Measurements from ENCODE around the gene MKRN2. TPM values are rescaled to one million over a fixed set of nuclear protein-coding genes. Genes with fewer than 3 reads are reported as not detected.
A peak's percentile ranks its signal among the peaks of the same experiment; 100 is the strongest.
"Not testable (repeated sequence)": the region's sequence is repeated elsewhere in the genome, so short reads cannot be mapped to it uniquely, and the experiment has no call there.

Gene MKRN2
- total RNA-seq, 1 donor from 2014 or later, result 34.2 TPM

DNA sequence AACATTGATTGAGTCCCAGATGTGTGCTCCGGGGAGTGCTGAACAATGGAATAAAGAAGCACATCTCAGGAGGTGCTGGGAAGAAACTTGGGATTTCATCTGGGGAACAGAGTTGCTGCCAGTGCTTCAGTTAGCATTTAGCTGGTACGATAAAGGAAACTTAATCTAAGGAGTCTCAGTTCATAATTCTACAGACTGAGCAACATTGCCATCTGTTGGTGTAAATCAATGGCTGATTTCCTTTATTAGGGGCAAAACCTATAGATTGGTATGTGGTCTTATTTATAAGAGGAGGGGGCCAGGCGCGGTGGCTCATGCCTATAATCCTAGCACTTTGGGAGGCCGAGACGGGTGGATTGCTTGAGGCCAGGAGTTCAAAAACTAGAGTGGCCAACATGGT is 20.5 kb upstream of the MKRN2 start:
- H3K4me3 ChIP-seq (ENCODE audit: low read depth, low read length), result no peak overlapping the region
- TF ChIP-seq, protein P1, sequence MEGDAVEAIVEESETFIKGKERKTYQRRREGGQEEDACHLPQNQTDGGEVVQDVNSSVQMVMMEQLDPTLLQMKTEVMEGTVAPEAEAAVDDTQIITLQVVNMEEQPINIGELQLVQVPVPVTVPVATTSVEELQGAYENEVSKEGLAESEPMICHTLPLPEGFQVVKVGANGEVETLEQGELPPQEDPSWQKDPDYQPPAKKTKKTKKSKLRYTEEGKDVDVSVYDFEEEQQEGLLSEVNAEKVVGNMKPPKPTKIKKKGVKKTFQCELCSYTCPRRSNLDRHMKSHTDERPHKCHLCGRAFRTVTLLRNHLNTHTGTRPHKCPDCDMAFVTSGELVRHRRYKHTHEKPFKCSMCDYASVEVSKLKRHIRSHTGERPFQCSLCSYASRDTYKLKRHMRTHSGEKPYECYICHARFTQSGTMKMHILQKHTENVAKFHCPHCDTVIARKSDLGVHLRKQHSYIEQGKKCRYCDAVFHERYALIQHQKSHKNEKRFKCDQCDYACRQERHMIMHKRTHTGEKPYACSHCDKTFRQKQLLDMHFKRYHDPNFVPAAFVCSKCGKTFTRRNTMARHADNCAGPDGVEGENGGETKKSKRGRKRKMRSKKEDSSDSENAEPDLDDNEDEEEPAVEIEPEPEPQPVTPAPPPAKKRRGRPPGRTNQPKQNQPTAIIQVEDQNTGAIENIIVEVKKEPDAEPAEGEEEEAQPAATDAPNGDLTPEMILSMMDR (conservative IDR thresholded peaks at IDR 0.05; ENCODE audit: low read depth, low read length), result peak; percentile 10
- DNase-seq (ENCODE audit: low read depth), result no peak

DNA sequence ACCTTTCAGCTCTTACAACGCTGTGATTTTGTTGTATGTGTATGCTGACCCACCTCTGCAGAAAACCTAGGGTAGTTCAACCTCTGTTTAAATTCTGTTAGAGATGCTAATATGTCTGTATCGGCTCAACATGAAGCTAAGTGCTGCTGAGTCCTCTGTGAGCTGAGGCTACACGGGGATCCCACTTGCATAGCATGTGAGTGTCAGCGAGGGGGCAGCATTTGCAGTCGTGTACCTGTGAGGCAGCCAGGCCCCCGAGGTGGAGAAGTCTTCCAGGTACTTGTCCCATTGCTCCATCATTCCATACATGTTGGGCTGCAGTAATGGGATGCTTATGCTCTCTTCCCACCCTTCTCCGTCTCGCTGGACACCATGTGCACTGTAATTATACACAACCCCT is 15.3 kb upstream of the MKRN2 start:
- DNase-seq (ENCODE audit: low read depth), result no peak
- H3K4me3 ChIP-seq (ENCODE audit: low read depth, low read length), result no peak overlapping the region
- TF ChIP-seq, protein P1 (conservative IDR thresholded peaks at IDR 0.05; ENCODE audit: low read depth, low read length), result peak; percentile 40

DNA sequence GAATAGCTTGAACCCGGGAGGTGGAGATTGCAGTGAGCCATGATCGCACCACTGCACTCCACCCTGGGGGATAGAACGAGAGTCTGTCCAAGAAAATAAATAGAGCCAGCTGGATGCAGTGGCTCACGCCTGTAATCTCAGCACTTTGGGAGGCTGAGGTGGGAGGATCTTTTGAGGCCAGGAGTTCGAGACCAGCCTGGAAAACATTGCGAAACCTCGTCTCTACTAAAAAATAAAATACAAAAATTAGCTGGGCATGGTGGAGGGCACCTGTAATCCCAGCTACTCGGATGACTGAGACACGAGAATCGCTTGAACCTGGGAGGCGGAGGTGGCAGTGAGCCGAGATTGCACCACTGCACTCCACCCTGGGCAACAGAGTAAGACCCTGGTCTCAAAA is 13.4 kb upstream of the MKRN2 start:
- not testable (repeated sequence) for H3K4me3 ChIP-seq (ENCODE audit: low read depth, low read length); DNase-seq (ENCODE audit: low read depth)

DNA sequence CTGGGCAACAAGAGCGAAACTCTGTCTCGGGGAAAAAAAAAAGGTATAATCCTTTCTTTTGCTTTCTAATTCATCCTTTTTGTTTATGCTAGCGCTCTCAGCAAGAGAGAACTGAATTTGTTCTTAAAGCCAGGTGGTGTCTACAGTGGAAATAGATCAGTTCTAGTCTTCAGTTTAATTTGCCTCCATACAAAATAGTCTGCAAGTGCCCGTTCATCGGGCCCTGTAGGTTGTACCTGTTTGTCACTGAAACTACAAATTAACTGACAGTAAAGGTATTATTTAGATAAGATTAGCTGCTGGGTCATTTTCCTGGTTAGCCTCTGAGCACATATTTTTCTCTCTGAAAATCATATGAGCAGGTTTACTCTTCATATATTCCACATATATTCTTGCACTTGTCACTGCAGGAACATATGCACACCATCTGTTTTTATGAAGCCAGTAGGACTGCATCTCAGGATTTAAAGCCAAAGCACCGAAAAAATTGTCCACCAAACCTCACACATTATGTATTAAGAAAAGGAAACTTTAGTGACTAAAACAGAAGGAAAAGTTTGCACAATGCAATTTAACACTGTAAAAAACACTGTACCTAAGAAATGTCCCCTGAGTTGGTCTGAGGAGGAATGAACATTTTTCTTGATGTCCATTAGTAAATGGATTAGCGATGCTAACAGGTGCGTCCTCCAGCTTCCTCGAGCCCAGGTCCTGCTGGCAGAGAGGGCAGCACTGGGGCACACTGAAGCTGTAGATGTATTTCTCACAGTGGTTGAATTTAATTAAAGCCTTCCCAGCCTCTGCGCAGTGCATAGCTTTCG is 12.0 kb upstream of the MKRN2 start:
- peak overlapping the region; percentile 43 for H3K4me3 ChIP-seq (ENCODE audit: low read depth, low read length)
- TF ChIP-seq, protein P1 (conservative IDR thresholded peaks at IDR 0.05; ENCODE audit: low read depth, low read length), result no peak
- DNase-seq (ENCODE audit: low read depth), result no peak

DNA sequence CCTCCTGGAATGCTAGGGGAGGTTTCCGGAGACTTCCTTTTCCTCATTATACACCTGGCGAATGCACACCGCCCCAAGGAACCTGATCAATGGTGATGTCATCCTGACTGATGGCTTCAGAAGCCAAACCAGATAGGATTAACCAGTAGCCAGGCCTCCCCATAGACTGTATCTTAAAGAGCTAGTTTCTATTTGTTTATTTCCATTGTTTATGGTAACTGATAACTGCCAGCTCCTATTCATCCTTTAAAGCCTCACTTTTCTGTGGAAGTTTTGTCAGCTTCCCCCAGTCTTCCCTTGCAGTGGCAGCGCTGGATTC is 11.5 kb upstream of the MKRN2 start, which contains the start of gene MKRN2OS:
Gene MKRN2OS, minus strand, starts transcription at position 27 of the 319 bp plus-strand sequence. CDS start 35 bp downstream, outside the sequence.
- peak within 1 kb of the TSS; percentile 43 for H3K4me3 ChIP-seq (ENCODE audit: low read depth, low read length)
- no peak for DNase-seq (ENCODE audit: low read depth)
- TF ChIP-seq, protein P1 (conservative IDR thresholded peaks at IDR 0.05; ENCODE audit: low read depth, low read length), result no peak

DNA sequence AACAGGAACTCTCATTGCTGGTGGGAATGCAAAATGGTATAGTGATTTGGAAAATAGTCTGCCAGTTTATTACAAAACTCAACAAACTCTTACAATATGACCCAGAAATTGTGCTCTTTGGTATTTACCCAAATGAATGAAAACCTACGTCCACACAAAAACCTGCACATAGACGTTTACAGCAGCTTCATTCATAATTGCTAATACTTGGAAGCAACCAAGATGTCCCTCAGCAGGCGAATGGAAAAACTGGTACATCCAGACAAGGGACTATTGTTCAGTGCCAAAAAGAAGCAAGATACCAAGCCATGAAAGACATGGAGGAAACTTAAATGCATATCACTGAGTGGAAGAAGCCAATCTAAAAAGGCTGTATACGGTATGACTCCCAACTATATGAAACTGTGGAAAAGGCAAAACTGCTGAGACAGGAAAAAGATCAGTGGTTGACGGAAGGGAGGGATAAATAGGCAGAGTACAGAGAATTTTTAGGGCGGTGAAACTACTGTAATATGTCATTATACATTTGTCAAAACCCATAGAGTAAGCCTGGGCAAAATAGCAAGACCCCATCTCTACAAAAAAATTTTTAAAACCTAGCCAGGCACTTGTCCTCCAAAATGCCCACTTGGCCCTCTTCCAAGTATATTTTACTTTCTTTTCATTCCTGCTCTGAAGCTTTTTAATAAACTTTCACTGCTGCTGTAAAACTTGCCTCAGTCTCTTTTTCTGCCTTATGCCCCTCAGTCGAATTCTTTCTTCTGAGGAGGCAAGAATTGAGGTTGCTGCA is 6.7 kb upstream of the MKRN2 start:
- no peak overlapping the region for H3K4me3 ChIP-seq (ENCODE audit: low read depth, low read length)
- DNase-seq (ENCODE audit: low read depth), result no peak
- TF ChIP-seq, protein P1 (conservative IDR thresholded peaks at IDR 0.05; ENCODE audit: low read depth, low read length), result no peak

DNA sequence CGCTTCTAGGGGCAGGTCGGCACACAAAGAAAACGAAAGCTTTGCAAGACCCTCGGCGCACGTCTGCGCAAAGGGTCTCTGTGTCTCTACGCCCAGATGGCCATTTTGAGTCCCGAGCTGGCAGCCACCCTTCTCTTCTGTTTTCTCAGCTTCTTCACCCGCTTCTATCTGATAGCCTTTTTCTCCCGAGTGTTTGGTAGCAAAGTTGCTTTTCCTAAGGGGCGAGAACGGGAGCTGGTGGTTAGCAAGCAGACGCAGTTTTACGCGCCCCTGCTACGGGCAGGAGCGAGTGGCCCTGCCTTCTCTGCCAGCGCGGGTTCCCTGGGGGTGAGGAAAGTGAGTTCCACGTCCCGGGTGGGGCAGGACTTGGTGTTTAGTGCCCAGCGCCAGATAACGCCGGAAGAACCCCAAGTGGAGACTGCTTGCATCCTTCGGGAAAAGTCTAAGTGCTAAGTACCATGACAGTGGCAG is 2.9 kb upstream of the MKRN2 start:
- TF ChIP-seq, protein P1 (conservative IDR thresholded peaks at IDR 0.05; ENCODE audit: low read depth, low read length), result no peak
- DNase-seq (ENCODE audit: low read depth), result no peak
- H3K4me3 ChIP-seq (ENCODE audit: low read depth, low read length), result peak overlapping the region; percentile 72

Data from epithelial cell of proximal tubule (primary cell).